HepG2 (cell line): ENCODE results near the gene SFXN2. TPM values are rescaled to one million over a fixed set of nuclear protein-coding genes. Genes with fewer than 3 reads are reported as not detected.
A peak's percentile ranks its signal among the peaks of the same experiment; 100 is the strongest.

ENCODE experiments used
- ARHGAP35 ChIP-seq: sonication (generic); formaldehyde crosslinking; IDR thresholded peaks from 2 replicates; pipeline ENCODE4 v1.9.0; 2022; ENCODE audit warnings: mild to moderate bottlenecking, inconsistent platforms, moderate library complexity, missing genetic modification reagents, borderline replicate concordance
- CBX2 ChIP-seq, 2 experiments: fragments of 200-600 bp in 1 of 2; sonication (generic); formaldehyde crosslinking in 1 of 2; IDR thresholded peaks; 2 replicates each; pipeline versions ENCODE4 v1.7.0 to v1.8.1; 2018 to 2022; ENCODE audit warnings: low read depth in 2 of 2, low read length in 1 of 2, mild to moderate bottlenecking in 1 of 2, missing genetic modification reagents in 1 of 2
- DMTF1 ChIP-seq: sonication (generic); formaldehyde crosslinking; IDR thresholded peaks from 2 replicates; pipeline ENCODE4 v1.4.0; 2020; ENCODE audit warnings: mild to moderate bottlenecking, missing genetic modification reagents
- FOXA3 ChIP-seq: IDR thresholded peaks from 2 replicates; pipeline ENCODE4 v1.6.1; 2016; ENCODE audit warnings: missing genetic modification reagents, missing compliant biosample characterization
- HBP1 ChIP-seq: IDR thresholded peaks from 2 replicates; pipeline ENCODE4 v1.6.1; 2016; ENCODE audit warnings: low read depth, control low read depth
- HIVEP1 ChIP-seq: sonication (generic); formaldehyde crosslinking; IDR thresholded peaks from 2 replicates; pipeline ENCODE4 v1.4.0; 2020; ENCODE audit warnings: mild to moderate bottlenecking, missing genetic modification reagents
- HOXD1 ChIP-seq: sonication (generic); formaldehyde crosslinking; IDR thresholded peaks from 2 replicates; pipeline ENCODE4 v1.5.0; 2020; ENCODE audit warnings: missing genetic modification reagents
- KDM4B ChIP-seq: sonication (generic); formaldehyde crosslinking; IDR thresholded peaks from 2 replicates; pipeline ENCODE4 v1.4.0; 2020; ENCODE audit warnings: missing genetic modification reagents
- LCORL ChIP-seq, 2 experiments: fragments of 450-650 bp in 1 of 2; sonication (generic) in 1 of 2; formaldehyde crosslinking in 1 of 2; IDR thresholded peaks; 2 replicates each; pipeline versions ENCODE4 v1.5.0 to v1.6.1; 2017 to 2020; ENCODE audit warnings: antibody characterized with exemption in 1 of 2, missing genetic modification reagents in 1 of 2
- MZF1 ChIP-seq: sonication (generic); formaldehyde crosslinking; IDR thresholded peaks from 2 replicates; pipeline ENCODE4 v1.8.1; 2023; ENCODE audit warnings: mild to moderate bottlenecking, missing genetic modification reagents, borderline replicate concordance
- PATZ1 ChIP-seq: sonication (generic); formaldehyde crosslinking; IDR thresholded peaks from 2 replicates; pipeline ENCODE4 v1.4.0; 2020; ENCODE audit warnings: missing genetic modification reagents
- PAWR ChIP-seq: sonication (generic); formaldehyde crosslinking; IDR thresholded peaks from 2 replicates; pipeline ENCODE4 v1.4.0; 2020; ENCODE audit warnings: missing genetic modification reagents, mild to moderate bottlenecking, borderline replicate concordance
- RELA ChIP-seq: sonication (generic); formaldehyde crosslinking; IDR thresholded peaks from 2 replicates; pipeline ENCODE4 v1.4.0; 2020; ENCODE audit warnings: missing genetic modification reagents
- RXRB ChIP-seq: IDR thresholded peaks from 2 replicates; pipeline ENCODE4 v1.6.1; 2016; ENCODE audit warnings: borderline replicate concordance, missing genetic modification reagents, missing compliant biosample characterization
- SOX6 ChIP-seq, 2 experiments: fragments of 450-650 bp in 1 of 2; sonication (generic) in 1 of 2; formaldehyde crosslinking in 1 of 2; IDR thresholded peaks; 2 replicates each; pipeline versions ENCODE4 v1.4.0 to v1.6.1; 2017 to 2020; ENCODE audit warnings: antibody characterized with exemption in 1 of 2, mild to moderate bottlenecking in 1 of 2, missing genetic modification reagents in 1 of 2
- ZBTB49 ChIP-seq: sonication (generic); formaldehyde crosslinking; IDR thresholded peaks from 2 replicates; pipeline ENCODE4 v1.4.0; 2020; ENCODE audit warnings: missing genetic modification reagents, borderline replicate concordance
- ZC3H4 ChIP-seq: sonication (generic); formaldehyde crosslinking; IDR thresholded peaks from 2 replicates; pipeline ENCODE4 v1.4.0; 2020; ENCODE audit warnings: missing genetic modification reagents, borderline replicate concordance
- ZNF253 ChIP-seq: sonication (generic); formaldehyde crosslinking; IDR thresholded peaks from 2 replicates; pipeline ENCODE4 v1.8.0; 2022; ENCODE audit warnings: mild to moderate bottlenecking, missing genetic modification reagents, borderline replicate concordance
- ZNF333 ChIP-seq: sonication (generic); formaldehyde crosslinking; IDR thresholded peaks from 2 replicates; pipeline ENCODE4 v1.4.0; 2020; ENCODE audit warnings: mild to moderate bottlenecking, missing genetic modification reagents, borderline replicate concordance
- ZNF850 ChIP-seq: sonication (generic); formaldehyde crosslinking; conservative IDR thresholded peaks from 2 replicates; pipeline ENCODE4 v1.9.0; 2021; ENCODE audit warnings: mild to moderate bottlenecking, missing genetic modification reagents
- polyA plus RNA-seq, 8 experiments: library from polyadenylated mRNA; depleted of rRNA in 3 of 8; stranded (reverse) in 7 of 8; unstranded in 1 of 8; fragments of >200 nt; fragmentation: Illumina TruSeq in 4 of 8; extraction: Trizol in 4 of 8; gene quantifications; 2 replicates each; pipeline versions ENCODE4 v1.2.1 to v1.2.3, GENCODE V29; 2011 to 2016; ENCODE audit warnings: low read depth in 4 of 8, missing spikeins in 1 of 8, mixed read lengths in 1 of 8; ENCODE audit not compliant: insufficient read depth in 1 of 8
- total RNA-seq, 5 experiments: library from RNA; depleted of rRNA; stranded (reverse); fragments of >200 nt; fragmentation: Illumina TruSeq; extraction: Trizol; gene quantifications; 2 replicates each; pipeline ENCODE4 v1.2.3, GENCODE V29; 2016; ENCODE audit warnings: low read depth in 1 of 5

SFXN2 gene
- total and polyA plus RNA-seq, 2 of the 13 experiments (the other 11 are each of a cell fraction or from before 2014, with no cell fraction given): 12.8 to 21.1 TPM

GRCh38 chr10:102714621-102715455 is at the start of gene SFXN2 (continued):
- TF ChIP-seq DMTF1 (no peak), LCORL (IDR thresholded peaks at IDR 0.05) (no peak), LCORL (CRISPR knock-in tag; IDR thresholded peaks at IDR 0.05) (peak; percentile 47), ZC3H4 (no peak), ZNF333 (CRISPR knock-in tag) (no peak), SOX6 (IDR thresholded peaks at IDR 0.05) (no peak), SOX6 (CRISPR knock-in tag; IDR thresholded peaks at IDR 0.05) (no peak), ZNF253 (CRISPR knock-in tag) (0 out of 2 replicates have a peak, but pooled peaks have one; percentile 28), ZBTB49 (CRISPR knock-in tag) (no peak), ARHGAP35 (CRISPR knock-in tag) (no peak), CBX2 (IDR thresholded peaks at IDR 0.05; ENCODE audit: low read depth, low read length) (no peak), CBX2 (CRISPR knock-in tag; IDR thresholded peaks at IDR 0.05; ENCODE audit: low read depth) (no peak), MZF1 (CRISPR knock-in tag) (0 out of 2 replicates have a peak, but pooled peaks have one; percentile 79), KDM4B (CRISPR knock-in tag) (0 out of 2 replicates have a peak, but pooled peaks have one; percentile 15), RELA (CRISPR knock-in tag) (no peak), RXRB (CRISPR knock-in tag) (no peak), PATZ1 (no peak), PAWR (CRISPR knock-in tag) (peak; percentile 42; the same call in 1 of the 2 replicates), HBP1 (CRISPR knock-in tag) (no peak), ZNF850 (no peak), HOXD1 (no peak), FOXA3 (CRISPR knock-in tag) (no peak), HIVEP1 (CRISPR knock-in tag) (peak; percentile 27; the same call in 1 of the 2 replicates)
